HG03025 (cell line): Measurements from ENCODE around the gene YBX2.
"Not testable (repeated sequence)": the region's sequence is repeated elsewhere in the genome, so short reads cannot be mapped to it uniquely, and the experiment has no call there.

ENCODE experiments used
- ATAC-seq: cut with Tn5 transposase; IDR thresholded peaks from one replicate; pipeline ENCODE4 v1.9.1; 2021; ENCODE audit warnings: mild to moderate bottlenecking, moderate library complexity; ENCODE audit not compliant: unreplicated experiment, low FRiP score

The YBX2 gene

DNA sequence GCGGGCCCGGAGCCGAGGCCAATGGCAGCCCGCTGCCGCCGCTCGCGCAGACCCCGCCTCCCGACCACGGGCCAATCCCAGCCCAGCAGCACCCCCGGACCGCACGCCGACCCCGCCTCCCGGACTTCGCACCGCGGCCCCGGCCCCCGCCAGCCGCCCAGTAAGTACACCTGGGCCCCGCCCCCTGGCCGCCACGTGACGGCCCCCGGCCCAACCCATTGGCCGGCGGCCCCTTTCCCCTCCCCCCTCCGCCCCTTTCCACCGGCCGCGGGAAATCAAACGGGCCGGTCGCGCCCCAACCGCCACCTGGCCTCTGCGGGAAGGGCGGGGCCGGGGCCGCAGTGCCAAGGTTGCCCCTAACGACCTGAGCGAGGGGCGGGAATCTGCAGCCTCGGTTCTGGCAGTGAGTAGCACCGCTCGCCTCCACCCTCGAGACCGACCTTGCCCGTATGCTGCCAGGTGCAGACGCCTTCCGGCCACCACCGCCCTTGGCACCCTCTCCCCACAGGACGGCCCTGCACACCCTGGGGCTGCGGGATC, at the start of gene YBX2:
Gene YBX2 (minus strand): TSS at position 26 of the 540 bp plus-strand sequence. CDS start 139 bp downstream, outside the sequence.
- ATAC-seq: no peak

DNA sequence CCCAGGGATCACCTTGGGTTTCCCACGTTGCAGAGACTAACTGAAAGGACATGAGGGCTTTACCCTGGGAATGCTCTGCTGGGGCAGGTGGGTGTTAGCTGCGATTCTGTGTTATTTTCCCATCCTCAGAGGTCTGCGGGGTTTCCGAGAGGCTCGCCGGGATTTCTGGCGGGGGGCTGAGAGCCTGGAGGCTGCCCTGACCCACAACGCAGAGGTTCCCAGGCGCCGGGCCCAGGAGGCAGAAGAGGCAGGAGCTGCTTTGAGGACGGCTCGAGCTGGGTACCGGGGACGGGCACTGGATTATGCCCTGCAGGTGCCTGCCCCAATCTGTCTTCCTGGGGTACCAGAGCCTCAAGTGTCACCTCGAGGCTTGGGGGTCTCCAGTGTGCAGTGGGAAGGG, 48.8 kb upstream of the YBX2 start:
- ATAC-seq: no peak

DNA sequence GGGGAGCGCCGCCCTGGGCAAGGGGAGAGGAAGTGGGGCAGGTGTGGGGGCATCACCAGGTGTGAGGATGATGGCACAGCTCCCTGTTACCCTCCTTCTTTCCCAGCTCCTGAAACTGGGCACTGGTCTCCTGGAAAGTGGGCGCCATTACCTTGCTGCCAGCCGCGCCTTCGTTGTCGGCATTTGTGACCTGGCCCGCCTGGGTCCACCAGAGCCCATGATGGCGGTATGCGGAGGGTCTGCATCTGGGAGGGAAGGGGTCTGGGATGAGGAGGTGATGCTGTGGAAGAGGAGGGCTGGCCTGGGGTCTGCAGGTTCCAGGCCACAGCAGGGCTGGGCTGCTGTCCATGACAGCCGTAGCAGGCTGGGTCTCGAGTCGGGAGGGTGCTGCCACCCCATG, 47.4 kb upstream of the YBX2 start:
- no peak for ATAC-seq

DNA sequence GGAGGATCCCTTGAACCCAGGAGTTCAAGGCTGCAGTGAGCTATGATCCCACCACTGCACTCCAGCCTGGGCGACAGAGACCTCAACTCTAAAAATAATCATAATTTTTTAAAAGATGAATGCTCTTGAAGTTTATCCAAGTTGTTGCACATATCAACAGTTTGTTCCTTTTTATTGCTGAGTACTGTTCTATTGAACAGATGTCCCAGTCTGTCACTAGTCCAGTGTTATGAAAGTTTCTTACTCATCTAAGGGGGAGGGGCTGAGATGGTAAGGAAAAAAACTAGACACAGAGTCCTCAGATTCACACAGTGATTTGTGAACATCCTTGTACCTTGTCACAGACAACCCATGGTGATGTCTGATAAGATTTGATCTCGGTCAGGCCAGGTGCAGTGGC, 45.7 kb upstream of the YBX2 start:
- ATAC-seq: no peak

DNA sequence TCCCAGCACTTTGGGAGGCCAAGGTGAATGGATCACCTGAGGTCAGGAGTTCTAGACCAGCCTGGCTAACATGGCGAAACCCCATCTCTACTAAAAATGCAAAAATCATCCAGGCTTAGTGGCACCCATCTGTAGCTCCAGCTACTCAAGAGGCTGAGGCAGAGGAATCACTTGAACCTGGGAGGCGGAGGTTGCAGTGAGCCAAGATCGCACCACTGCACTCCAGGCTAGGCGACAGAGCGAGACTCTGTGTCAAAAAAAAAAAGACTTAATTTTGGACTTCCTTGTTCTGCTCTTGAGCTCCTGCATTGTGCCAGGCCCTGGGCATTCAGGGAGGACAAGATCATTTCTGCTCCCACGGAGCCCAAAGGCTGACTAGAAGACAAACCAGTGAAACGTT, 43.2 kb upstream of the YBX2 start:
- ATAC-seq: not testable (repeated sequence)

DNA sequence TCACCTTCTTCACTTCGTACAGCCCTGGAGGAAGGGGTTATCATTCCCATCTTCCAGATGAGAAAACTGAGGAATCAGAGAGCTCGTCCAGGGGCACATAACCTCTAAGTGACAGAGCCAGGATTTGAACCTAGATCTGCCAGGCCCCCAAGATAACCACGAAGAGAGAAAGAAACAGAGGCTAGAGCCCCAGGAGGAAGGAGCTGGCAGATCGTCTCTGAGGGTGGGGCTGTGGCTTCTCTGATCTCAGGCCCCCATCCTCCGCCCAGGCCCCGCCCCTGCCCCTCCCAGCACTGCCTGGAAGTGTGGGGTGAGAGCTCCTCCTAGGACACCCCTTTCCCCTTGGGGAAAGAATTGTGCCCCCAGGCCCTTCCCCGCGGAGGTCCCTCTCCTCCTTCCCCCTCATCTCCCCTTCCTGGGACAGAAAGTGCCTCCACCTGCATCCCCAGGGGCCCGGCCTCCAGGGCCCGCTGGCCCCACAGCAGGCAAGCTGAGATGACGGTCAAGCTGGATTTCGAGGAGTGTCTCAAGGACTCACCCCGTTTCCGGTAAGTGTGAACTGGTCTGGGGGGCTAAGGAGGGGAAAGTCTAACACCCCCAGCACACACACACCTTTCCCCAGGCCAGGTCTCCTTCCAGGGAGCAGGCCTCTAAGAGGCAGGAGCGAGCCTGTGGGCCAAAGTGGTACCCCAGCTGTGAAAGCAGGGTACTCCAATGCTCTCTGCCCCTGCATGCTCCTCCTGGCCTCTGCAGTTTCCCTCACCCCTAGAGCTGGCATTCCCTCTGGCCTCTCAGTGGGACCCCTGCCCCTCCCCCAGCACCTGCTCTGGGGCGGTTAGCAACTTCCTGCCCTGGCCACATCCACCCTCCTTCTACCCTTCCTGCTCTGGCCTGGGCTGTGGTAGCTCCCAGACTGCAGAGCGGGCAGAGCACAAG, 42.1 kb upstream of the YBX2 start, which contains the start of gene ACAP1:
Gene ACAP1 (plus strand): TSS at position 290 of the 936 bp plus-strand sequence. CDS start 206 bp downstream, at position 496.
- no peak for ATAC-seq

DNA sequence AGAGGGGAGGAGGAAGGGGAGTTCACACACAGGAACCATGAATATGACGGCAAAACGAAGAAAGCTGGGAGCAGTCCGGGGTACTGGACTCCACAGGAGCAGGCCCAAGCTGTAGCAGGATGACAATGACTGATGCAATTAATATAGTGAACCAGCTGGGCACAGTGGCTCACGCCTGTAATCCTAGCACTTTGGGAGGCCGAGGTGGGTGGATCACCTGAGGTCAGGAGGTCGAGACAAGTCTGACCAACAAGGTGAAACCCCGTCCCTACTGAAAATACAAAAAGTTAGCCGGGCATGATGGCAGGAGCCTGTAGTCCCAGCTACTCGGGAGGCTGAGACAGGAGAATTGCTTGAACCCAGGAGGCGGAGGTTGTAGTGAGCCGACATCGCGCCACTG, 41.3 kb upstream of the YBX2 start:
- ATAC-seq: not testable (repeated sequence)

DNA sequence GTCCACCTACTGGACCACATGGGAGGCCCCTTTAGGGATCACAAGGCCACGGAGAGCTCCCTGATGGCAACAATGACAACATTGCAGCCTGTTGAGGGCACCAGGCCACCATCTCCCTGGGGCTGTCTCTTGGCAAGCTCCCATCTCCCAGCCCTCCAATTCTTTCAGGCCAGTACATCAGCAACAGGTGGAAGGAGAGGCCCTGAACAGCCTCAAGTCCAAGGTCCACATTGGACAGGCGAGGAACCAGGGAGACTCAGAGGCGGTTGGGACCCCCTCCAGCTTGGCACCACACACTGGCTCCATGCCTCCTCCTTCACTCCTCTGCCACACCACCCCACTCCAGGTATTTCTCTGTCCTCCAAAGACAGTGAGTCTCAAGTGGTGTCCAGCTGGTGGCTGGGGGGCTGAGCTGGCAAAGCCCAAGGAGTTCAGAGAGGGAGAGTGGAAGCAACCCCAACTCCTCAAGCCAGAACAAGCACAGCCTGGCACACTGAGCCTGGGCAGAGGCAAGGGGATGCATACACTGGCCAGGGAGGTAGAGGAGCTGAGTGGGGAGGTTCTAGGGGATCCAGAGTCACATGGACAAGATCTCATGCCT, 40.6 kb upstream of the YBX2 start:
- ATAC-seq: no peak

DNA sequence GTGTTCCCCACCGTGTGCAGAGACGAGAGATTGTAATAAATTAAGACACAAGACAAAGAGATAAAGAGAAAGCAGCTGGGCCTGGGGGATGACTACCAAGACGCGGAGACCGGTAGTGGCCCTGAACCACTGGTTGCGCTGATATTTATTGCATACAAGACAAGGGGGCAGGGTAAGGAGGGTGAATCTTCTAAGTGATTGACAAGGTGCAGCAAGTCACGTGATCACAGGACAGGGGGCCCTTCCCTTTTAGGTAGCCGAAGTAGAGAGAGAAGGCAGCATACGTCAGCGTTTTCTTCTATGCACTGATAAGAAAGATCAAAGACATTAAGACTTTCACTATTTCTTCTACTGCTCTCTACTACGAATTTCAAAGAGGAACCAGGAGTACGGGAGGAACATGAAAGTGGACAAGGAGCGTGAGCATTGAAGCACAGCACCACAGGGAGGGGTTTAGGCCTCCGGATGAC, 38.2 kb upstream of the YBX2 start:
- ATAC-seq: not testable (repeated sequence)

DNA sequence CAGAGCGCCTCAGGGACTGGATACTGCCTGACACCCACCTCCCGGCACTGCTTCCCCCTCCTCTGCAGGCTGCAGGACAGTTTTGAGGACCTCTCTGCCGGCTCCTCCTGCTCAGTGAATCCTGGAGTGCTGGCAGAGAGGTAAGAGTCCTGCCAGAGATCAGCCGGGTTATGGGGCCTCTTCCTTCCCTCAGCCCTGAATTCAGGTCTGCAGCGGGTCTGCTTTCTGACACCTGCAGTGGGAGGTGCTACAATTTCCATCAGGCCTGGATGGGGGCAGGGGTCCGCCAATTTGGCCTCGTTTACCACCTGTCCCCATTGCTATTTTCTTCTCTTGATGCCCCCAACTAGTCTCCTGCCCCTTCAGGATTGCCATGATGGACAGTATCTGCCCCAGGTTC, 37.7 kb upstream of the YBX2 start:
- no peak for ATAC-seq

DNA sequence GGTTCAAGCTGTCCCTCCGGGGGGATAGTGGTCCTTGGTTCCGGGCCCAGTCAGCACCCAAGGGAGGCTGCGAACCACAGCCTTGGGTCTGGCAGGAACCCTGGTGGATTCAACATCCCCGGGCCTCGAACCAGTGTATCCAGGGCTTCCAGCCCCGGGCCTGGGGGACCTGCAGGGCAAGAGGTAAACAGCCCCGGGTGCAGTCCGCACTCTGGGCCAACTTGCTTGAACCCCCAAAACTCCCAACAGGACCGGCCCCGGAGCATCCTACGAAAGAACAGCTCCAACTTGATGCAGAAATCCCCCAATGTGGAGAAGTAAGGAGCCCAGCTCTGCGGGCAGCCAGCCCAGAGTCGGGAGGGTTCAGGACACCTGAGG, 36.2 kb upstream of the YBX2 start:
- ATAC-seq: no peak

DNA sequence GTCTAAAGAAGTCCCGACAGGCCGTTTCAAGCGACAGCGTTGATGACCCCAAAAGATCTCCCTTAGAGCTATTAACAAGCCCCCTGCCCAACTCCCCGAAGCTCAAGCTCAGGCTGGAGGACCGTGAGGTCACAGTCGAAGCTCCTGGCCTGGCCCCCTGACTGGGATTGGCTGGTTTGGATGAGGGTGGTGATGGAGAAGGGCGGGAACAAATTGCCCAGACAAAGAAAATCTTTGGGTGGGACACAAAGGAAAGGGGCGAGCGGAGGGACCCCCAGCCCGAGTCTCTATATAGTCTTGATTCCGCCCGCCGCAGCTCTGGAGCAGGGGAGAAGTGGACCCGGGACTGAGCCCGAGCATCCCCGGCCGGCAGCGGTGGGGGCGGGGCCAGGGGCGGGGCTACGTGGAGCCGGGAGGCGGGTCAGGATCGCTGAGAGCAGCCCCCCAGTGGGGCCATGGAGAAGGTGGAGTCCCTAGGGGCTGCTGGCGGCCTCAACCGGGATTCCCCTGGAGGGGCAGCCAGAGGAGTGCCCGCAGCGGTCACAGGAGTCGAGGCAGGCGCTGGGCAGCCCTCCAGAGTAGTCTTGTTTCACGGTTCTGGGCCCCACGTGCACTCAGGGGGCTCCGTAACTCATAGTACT, 35.7 kb upstream of the YBX2 start:
- ATAC-seq: peak; percentile 32

DNA sequence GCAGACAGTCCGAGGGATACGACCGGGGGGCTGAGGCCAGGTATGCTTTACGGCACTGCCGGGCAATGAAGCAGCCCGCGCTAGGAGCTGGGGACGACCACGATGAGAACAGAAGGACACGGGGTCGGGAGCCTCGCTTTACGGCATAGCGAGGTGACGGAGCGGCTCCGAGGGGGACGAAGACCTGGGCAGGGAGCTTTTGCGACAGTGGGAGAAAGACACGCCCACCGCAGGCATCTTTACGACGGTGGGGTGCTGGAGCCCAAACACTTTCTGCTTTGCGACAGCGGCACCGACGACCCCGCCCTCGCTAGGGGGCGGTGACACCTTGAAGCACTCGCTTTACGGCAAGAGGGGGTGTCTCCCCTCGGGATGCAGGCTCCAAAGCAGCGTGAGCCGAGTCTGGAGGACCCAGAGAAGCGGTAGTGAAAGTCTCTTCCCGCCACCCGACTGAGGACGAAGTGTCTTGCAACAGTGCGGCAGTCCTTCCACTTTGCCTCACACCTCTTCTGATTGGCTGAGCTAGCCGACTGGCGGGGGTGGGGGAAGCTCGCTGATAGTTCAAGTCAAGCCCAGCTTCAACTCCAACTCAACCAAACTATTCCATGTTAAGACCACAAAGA, 35.0 kb upstream of the YBX2 start:
- peak; percentile 49 for ATAC-seq

DNA sequence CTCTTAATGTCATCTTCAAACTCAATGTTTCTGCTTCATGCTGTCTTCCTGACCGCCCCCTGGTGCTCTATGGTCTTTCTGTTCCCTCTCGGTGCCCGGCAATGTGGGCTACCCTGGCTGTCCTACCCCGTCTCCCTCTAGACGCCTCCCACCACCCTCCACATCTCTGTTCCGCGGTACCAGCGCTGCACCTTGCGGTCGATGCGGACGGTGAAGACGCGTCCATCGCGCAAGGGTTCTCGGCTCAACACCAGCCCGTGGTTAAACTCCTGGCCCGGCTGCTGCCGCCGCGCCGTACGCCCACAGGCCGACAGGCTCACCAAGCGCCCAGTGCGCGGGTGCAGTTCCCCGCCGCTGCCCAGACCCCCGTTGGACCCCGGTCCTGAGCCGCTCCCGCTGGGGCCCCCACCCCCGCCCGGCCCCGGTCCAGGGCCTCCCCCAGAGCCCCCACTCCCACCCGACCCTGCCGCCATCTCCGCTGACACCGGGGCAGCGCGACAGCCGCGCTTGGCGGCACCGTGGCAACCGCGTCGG, 34.5 kb upstream of the YBX2 start, which contains the start of gene NEURL4:
Gene NEURL4 (minus strand): TSS at position 496 of the 534 bp plus-strand sequence. CDS start 23 bp downstream, at position 473.
- ATAC-seq: peak; percentile 4

DNA sequence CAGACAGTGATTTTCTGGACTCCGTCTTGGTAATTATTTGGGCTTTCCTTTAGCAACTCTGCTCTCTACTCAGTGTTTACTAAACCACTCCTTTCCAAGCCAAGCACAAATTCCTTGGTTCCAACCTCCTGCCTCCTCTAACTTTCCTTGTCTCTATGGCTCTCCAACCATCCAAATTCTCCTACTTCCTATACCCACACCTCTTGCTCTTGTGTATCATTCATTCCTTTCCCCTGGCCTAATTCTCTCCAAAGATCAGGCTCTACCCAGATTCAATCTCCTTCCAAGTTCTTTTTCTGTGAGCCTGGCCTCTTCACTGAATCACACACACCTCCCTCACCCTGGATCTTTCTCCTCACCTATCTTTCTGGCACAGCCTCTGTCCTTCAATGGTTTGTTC, 33.6 kb upstream of the YBX2 start:
- ATAC-seq: no peak

DNA sequence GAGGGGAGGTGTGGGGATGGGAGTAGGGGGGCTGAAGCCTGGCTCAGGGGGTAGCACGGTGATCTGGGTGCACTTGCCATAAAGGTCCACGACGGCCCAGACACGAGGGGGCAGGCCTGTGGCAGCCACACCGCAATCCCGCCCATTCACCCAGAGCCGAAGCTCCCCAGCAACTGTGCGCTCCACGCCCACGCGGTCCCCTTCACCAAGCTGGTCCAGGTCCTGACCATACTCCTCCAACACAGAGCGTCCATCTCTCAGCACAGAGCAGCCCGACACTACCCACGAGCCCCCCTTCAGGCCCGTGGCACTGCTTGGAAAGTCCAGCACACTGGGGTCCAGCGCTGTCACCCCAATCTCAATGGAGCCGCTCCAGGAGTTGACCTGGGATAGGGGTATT, 33.1 kb upstream of the YBX2 start:
- no peak for ATAC-seq

DNA sequence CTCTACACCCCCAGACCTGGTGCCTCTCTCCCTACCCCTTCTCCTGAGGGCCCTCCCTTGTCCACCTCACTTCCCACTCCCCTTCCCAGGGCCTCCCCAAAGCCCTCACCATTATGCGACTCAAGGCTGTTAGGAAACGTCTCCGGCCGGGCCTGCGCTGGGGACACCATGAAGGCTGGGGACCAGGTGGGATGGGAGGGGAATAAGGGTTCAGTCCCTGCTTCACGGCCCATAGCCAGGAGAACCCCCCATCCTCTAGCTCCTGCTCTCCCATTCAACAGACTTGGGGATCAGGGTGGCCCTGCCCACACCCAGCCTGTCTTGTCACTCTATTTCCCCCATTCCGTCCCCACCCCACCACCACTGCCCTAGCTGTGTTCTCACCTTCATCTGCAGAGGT, 32.6 kb upstream of the YBX2 start:
- no peak for ATAC-seq

DNA sequence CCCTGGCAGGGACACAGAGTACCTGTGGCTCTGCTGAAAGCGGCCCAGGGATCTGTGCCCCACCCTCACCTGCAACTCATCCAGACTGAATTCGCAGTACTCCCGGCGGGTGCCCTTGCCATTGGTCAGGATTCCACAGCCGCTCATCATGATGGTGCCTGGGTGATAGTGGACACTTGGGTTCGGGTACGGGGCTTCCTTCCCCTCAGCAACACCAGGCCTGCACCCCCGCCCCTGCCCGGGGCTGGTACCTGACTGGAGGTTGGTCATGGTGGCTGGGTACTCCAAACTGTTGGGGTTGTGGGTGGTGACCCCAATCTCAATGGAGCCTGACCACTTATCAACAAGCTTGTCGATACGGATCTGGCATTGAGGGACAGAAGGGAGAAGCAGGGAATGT, 31.7 kb upstream of the YBX2 start:
- no peak for ATAC-seq

DNA sequence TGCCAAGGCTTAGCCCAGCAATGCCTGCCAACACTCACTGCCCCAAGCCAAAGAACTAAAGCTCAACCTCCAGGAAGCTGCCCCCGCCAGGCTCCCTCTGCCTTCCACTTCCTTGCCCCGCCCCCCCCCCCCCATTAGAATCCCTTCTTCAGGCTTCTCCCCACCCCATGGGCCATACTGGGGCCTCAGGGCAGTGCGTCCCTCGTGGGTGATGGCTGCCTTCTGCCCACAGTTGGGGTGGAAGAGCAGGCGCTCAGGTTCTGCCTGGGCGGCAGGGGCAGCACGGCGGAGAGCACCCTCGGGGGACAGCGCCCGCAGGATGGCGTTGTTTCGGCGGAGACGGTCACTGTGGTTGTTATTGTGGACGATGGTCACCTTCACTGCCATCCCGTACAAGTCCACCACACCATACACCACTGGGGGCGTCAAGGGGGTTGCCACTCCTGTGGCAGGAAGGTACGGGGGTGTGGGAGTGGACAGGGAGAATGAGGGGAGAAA, 30.6 kb upstream of the YBX2 start:
- ATAC-seq: no peak

DNA sequence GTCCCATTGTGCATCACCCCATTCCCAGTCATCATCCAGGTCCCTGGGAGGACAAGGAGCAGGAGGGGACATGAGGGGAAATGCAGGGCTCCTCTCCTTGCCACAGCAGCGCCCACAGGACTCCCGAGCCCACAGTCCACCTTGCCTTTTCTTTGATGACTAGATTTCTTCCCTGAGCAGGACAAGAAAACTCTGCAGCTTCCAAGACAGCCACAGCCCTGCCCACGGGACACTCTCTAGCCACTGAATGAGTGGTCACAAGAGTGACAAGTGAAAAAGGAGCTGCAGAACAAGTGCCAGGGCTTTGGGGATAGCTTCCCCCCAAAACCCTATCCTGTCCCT, 30.0 kb upstream of the YBX2 start:
- ATAC-seq: no peak
